Measurements from ENCODE around the gene MINDY4.

The MINDY4 gene

GRCh38 chr7:30886608-30887011 lies 115.4 kb downstream of the MINDY4 start:
- no peaks in the 10 kb centered on the region for H3K4me1 Mint-ChIP-seq (ENCODE audit: low read depth)
- peaks cover 4% of the 10 kb centered on the region for H3K36me3 Mint-ChIP-seq
- no peak overlapping the region for H3K27ac Mint-ChIP-seq
- no peaks in the 10 kb centered on the region for H3K9me3 Mint-ChIP-seq (ENCODE audit: low read depth)
- no peaks in the 10 kb centered on the region for H3K27me3 Mint-ChIP-seq
- H3K4me3 Mint-ChIP-seq: no peak overlapping the region

- H3K4me3 Mint-ChIP-seq: no peak overlapping the region
- peaks cover 4% of the 10 kb centered on the region for H3K36me3 Mint-ChIP-seq
- H3K27me3 Mint-ChIP-seq: no peaks in the 10 kb centered on the region
- no peak overlapping the region for H3K27ac Mint-ChIP-seq
- no peaks in the 10 kb centered on the region for H3K4me1 Mint-ChIP-seq (ENCODE audit: low read depth)
- no peaks in the 10 kb centered on the region for H3K9me3 Mint-ChIP-seq (ENCODE audit: low read depth)
These were observed 116.3 kb downstream of the MINDY4 start for GRCh38 chr7:30887464-30887872.

- Mint-ChIP-seq H3K4me1 (ENCODE audit: low read depth) (no peaks in the 10 kb centered on the region), H3K27me3 (no peaks in the 10 kb centered on the region), H3K27ac (no peak overlapping the region), H3K9me3 (ENCODE audit: low read depth) (no peaks in the 10 kb centered on the region), H3K36me3 (peaks cover 4% of the 10 kb centered on the region), H3K4me3 (no peak overlapping the region)
These were observed 117.5 kb downstream of the MINDY4 start for GRCh38 chr7:30888747-30889146.

DNA sequence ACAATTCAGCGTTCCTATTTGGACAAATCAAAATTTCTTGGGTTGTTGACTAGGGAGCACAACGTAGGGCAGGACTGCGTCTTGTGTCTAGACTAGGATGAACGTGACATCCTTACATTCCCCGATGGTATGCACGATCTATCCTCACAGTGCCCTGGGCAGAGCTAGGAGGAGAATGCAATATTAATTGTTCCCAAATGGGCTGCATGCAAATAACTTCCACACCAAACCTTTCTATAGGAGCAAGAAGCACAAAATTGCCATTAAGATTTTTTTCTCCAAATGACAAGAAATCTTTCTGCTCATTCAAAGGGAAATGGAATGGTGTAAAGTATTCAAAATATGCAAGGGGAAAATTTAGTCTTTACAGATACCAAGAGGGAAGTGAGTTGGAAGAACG lies 119.0 kb downstream of the MINDY4 start:
- Mint-ChIP-seq H3K27ac (no peak overlapping the region), H3K36me3 (peaks cover 4% of the 10 kb centered on the region), H3K9me3 (ENCODE audit: low read depth) (no peaks in the 10 kb centered on the region), H3K4me1 (ENCODE audit: low read depth) (no peaks in the 10 kb centered on the region), H3K27me3 (no peaks in the 10 kb centered on the region), H3K4me3 (no peak overlapping the region)

- H3K27ac Mint-ChIP-seq: no peak overlapping the region
- H3K4me3 Mint-ChIP-seq: no peak overlapping the region
- no peaks in the 10 kb centered on the region for H3K27me3 Mint-ChIP-seq
- no peaks in the 10 kb centered on the region for H3K4me1 Mint-ChIP-seq (ENCODE audit: low read depth)
- H3K9me3 Mint-ChIP-seq (ENCODE audit: low read depth): no peaks in the 10 kb centered on the region
- H3K36me3 Mint-ChIP-seq: peaks cover 4% of the 10 kb centered on the region
These were observed 122.1 kb downstream of the MINDY4 start for GRCh38 chr7:30893357-30893756.

DNA sequence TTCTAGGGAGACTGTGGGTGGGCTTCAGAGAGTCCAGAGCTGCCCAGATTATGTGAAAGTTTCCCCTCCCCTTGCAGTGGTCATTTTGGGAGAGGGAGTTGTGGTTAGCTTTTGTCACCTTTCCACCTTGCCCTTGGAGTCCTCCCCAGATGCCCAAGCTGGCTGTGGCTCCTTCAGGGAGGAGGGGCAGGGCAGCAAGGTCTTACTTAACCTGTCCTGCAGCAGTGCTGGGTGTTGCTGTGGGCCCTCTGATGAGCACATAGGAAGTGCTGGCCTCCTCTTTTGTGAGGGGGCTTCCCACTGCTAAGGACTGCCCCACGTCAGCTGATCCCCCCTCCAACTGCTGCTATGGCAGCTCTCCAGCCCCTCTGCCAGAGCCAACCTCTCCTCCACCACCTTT lies 122.8 kb downstream of the MINDY4 start:
- Mint-ChIP-seq H3K36me3 (peaks cover 4% of the 10 kb centered on the region), H3K9me3 (ENCODE audit: low read depth) (no peaks in the 10 kb centered on the region), H3K4me3 (no peak overlapping the region), H3K27ac (no peak overlapping the region), H3K4me1 (ENCODE audit: low read depth) (no peaks in the 10 kb centered on the region), H3K27me3 (no peaks in the 10 kb centered on the region)

- peaks cover 4% of the 10 kb centered on the region for H3K36me3 Mint-ChIP-seq
- H3K9me3 Mint-ChIP-seq (ENCODE audit: low read depth): no peaks in the 10 kb centered on the region
- H3K4me1 Mint-ChIP-seq (ENCODE audit: low read depth): no peaks in the 10 kb centered on the region
- H3K4me3 Mint-ChIP-seq: no peak overlapping the region
- no peak overlapping the region for H3K27ac Mint-ChIP-seq
- H3K27me3 Mint-ChIP-seq: no peaks in the 10 kb centered on the region
These were observed 123.8 kb downstream of the MINDY4 start for GRCh38 chr7:30894866-30895605.

DNA sequence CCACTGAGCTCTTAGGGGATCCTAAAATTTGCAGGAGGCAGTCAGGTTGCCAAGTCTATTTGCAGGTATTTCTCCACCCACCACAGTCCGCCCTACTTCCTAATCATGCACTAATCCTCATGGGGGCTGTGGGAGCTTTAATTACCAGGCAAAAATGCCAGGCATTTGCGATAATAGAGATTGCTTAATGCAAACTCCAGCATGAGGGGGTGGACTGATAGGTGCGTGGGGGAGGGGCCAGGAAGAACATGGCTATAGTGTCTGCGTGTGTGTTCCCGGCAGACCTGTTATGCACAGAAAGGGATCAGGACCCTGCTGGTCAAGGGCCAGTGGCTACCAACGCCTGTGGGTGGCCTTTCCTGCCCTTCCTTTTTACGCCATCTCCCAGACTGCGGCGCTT lies 124.8 kb downstream of the MINDY4 start:
- no peaks in the 10 kb centered on the region for H3K27me3 Mint-ChIP-seq
- H3K36me3 Mint-ChIP-seq: no peaks in the 10 kb centered on the region
- H3K4me3 Mint-ChIP-seq: no peak overlapping the region
- no peaks in the 10 kb centered on the region for H3K9me3 Mint-ChIP-seq (ENCODE audit: low read depth)
- H3K27ac Mint-ChIP-seq: no peak overlapping the region
- H3K4me1 Mint-ChIP-seq (ENCODE audit: low read depth): no peaks in the 10 kb centered on the region

DNA sequence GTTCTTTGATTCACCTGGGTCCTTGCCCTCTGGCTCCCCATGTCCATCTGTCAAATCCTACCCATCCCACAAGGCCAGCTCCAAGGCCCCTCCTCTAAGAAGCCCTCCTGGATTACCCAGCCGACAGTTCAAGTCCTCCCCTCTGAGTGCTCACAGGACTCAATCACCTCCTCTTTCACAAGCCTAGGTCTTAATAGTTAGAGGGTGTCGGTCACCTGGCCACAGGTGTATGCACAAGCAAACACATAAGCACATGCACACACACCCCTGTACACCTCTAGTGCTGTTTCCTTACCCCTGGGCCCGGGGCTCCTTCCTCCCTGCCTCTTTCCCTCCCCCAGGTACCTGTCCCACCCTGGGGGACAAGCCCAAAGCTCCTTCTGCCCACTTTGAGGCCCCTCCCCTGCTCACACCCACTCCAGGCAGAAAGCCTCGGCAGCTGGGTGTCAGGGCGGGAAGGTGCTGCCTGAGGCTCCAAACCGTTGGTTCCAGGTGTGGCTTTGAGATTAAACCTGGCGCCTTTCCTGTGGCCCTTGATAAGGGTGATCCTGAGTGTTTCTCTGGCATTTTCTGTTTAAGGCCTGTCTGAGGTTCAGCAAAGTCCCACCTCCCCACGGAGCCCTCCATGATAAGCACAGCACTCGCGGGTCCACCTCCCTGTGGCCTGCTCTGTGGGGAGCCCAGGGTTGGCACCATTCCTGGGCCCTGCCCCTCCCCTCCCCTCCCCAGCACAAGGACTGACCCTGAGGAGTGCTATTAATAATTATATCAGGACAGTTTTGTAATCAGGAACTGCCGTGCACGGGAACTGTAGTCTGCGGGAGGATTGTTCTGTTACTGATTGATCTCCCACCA lies 125.8 kb downstream of the MINDY4 start:
- no peaks in the 10 kb centered on the region for H3K27me3 Mint-ChIP-seq
- no peak overlapping the region for H3K4me3 Mint-ChIP-seq
- no peaks in the 10 kb centered on the region for H3K36me3 Mint-ChIP-seq
- H3K4me1 Mint-ChIP-seq (ENCODE audit: low read depth): no peaks in the 10 kb centered on the region
- no peaks in the 10 kb centered on the region for H3K9me3 Mint-ChIP-seq (ENCODE audit: low read depth)
- H3K27ac Mint-ChIP-seq: no peak overlapping the region

- H3K27ac Mint-ChIP-seq: no peak overlapping the region
- no peak overlapping the region for H3K4me3 Mint-ChIP-seq
- no peaks in the 10 kb centered on the region for H3K27me3 Mint-ChIP-seq
- no peaks in the 10 kb centered on the region for H3K4me1 Mint-ChIP-seq (ENCODE audit: low read depth)
- H3K36me3 Mint-ChIP-seq: no peaks in the 10 kb centered on the region
- H3K9me3 Mint-ChIP-seq (ENCODE audit: low read depth): no peaks in the 10 kb centered on the region
These were observed 126.6 kb downstream of the MINDY4 start for GRCh38 chr7:30897770-30898169.

GRCh38 chr7:30898411-30898810 lies 127.2 kb downstream of the MINDY4 start:
- H3K4me1 Mint-ChIP-seq (ENCODE audit: low read depth): no peaks in the 10 kb centered on the region

DNA sequence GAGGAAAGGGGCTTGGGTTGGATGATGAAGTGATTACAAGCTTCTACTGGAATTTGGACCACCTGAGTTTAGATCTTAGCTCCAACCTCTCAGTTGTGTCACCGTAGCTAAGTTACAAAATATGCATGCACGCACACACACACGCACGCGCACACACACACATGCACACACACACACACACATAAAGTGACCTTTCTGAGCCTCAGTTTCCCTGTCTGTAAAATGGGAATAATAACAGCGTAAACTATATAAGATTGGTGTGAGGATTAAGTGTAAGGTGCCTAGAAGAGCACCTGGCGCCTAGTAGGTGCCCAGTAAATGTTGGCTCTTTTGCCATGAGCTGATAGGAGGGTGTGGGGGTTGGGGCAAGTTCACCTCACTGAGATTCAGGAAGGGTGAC lies 127.8 kb downstream of the MINDY4 start:
- no peaks in the 10 kb centered on the region for H3K36me3 Mint-ChIP-seq
- H3K27me3 Mint-ChIP-seq: no peaks in the 10 kb centered on the region

More at GRCh38 chr7:30898411-30898810, 127.2 kb downstream of the MINDY4 start:
- no peak overlapping the region for H3K4me3 Mint-ChIP-seq
- H3K27me3 Mint-ChIP-seq: no peaks in the 10 kb centered on the region
- H3K27ac Mint-ChIP-seq: no peak overlapping the region
- no peaks in the 10 kb centered on the region for H3K9me3 Mint-ChIP-seq (ENCODE audit: low read depth)
- no peaks in the 10 kb centered on the region for H3K36me3 Mint-ChIP-seq

GRCh38 chr7:30899630-30900029 lies 128.4 kb downstream of the MINDY4 start:
- H3K4me3 Mint-ChIP-seq: no peak overlapping the region
- H3K36me3 Mint-ChIP-seq: no peaks in the 10 kb centered on the region
- H3K27ac Mint-ChIP-seq: no peak overlapping the region
- no peaks in the 10 kb centered on the region for H3K4me1 Mint-ChIP-seq (ENCODE audit: low read depth)
- H3K9me3 Mint-ChIP-seq (ENCODE audit: low read depth): no peaks in the 10 kb centered on the region
- H3K27me3 Mint-ChIP-seq: no peaks in the 10 kb centered on the region

More for the DNA sequence above, 127.8 kb downstream of the MINDY4 start:
- Mint-ChIP-seq H3K4me3 (no peak overlapping the region), H3K4me1 (ENCODE audit: low read depth) (no peaks in the 10 kb centered on the region), H3K27ac (no peak overlapping the region), H3K9me3 (ENCODE audit: low read depth) (no peaks in the 10 kb centered on the region)

GRCh38 chr7:30900053-30900452 lies 128.8 kb downstream of the MINDY4 start:
- H3K4me3 Mint-ChIP-seq: no peak overlapping the region
- no peak overlapping the region for H3K27ac Mint-ChIP-seq
- H3K27me3 Mint-ChIP-seq: no peaks in the 10 kb centered on the region
- H3K4me1 Mint-ChIP-seq (ENCODE audit: low read depth): no peaks in the 10 kb centered on the region
- H3K9me3 Mint-ChIP-seq (ENCODE audit: low read depth): no peaks in the 10 kb centered on the region
- no peaks in the 10 kb centered on the region for H3K36me3 Mint-ChIP-seq

DNA sequence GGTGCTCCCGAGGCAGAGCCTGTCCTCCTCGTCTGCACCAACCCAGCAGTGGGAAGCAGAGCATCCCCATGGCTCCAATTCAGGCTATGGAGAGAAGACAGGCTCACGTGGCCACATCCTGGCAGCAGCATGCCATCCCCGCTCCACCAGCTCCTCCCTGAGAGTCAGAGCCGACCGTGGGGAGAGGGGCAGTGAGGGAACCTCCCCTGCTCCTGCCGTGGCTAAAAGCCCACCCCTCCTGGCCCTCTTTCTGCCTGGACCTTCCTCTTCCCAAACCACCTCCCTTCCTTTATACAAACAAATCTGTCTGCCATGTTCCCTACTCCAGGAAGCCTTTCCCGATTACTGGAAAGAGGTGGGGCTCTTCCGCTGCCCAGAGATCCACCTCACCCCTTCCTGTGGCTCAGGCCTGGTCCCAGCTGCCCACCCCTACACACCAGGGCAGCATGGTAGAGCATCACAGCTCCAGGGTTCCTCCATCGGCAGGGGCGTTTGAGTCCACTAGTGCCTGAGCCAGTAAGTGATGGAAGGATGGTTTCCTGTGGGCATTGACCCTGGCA lies 129.7 kb downstream of the MINDY4 start:
- Mint-ChIP-seq H3K36me3 (no peaks in the 10 kb centered on the region), H3K4me3 (no peak overlapping the region), H3K27ac (no peak overlapping the region), H3K4me1 (ENCODE audit: low read depth) (no peaks in the 10 kb centered on the region), H3K9me3 (ENCODE audit: low read depth) (no peaks in the 10 kb centered on the region), H3K27me3 (no peaks in the 10 kb centered on the region)
